Inferior parietal cortex (tissue), 1 donor: ENCODE results near the gene KLHL21.

Source experiments
- DNase-seq: peaks from one replicate; pipeline ENCODE4 v3.0.0-alpha.2; 2016; ENCODE audit errors: extremely low spot score

Gene KLHL21

DNA sequence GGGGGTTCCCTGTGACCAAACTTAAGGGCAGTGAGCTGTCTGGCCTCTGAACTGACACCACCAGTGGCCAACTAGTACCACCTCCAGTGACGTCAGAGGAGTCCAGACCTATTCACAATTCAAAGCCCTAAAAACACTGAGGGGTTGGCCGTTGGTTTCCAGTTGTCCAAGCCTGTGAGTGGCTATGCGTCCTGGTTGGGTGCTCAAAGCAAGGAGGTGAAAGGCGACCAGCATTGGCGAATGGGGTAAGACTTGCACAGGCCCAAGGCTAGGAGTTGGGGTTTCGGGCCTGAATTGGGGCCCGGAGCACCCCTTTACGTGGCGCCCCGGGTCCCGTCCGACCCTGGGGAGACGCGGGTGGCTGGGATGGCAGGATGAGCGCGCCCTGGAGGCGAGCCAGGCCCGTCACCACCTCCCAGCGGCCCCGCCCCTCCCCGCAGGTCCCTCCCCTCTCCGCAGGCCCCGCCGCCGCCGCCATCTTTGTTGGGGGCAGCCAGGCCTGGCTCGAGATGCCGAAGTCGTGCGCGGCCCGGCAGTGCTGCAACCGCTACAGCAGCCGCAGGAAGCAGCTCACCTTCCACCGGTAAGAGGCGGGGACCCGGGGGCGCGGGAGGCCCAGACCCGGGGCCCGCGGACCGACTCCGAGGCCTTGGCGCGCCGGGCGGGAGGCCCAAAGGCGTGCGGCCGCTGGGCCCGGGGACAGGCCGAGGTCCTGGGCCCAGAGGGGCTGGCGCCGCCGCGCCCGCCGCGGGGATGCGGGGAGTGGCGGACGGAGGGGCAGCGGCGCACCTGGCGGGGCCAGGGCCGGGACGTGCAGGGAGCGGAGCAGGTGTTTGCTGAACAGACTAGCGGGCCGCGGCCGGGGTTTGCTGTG is 22.3 kb upstream of the KLHL21 start, which contains the start of gene THAP3:
TSS of gene THAP3 (plus strand) at position 159 of the 874 bp plus-strand sequence. CDS start at position 510, 351 bp downstream.
- peak; percentile 80 for DNase-seq

DNA sequence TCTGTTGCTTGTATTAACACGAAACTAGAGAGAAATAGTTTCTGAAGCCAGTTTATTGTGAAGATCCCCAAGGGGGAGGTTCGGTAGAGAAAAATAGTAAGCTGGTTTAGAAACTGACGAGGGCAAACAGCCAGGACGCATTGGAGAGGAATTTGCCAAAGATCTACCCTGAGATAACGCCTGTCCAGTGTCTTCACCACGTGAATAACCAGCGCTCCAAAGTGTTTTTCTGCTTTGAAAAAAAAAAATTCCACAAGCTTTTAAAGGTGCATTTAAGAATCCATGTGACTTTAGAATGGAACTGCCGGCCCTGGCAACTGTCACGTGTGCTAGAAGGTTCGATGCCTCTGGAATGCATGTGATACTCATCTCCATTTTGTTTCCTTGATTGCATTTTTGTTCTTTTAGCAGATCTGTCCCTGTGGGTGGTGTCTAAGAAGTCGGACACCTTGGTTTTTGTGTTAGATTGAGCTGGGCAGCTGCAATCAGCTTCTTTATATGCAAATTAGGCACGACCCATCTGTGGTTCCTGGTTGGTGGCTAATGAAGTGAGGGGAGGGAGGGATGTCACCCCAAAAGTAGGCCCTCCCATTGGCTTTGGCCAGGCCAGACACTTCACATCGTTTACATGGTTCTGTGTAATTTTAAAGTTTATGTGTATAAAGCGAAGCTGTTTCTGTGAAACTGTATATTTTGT is 20.7 kb upstream of the KLHL21 start:
- DNase-seq, result no peak

DNA sequence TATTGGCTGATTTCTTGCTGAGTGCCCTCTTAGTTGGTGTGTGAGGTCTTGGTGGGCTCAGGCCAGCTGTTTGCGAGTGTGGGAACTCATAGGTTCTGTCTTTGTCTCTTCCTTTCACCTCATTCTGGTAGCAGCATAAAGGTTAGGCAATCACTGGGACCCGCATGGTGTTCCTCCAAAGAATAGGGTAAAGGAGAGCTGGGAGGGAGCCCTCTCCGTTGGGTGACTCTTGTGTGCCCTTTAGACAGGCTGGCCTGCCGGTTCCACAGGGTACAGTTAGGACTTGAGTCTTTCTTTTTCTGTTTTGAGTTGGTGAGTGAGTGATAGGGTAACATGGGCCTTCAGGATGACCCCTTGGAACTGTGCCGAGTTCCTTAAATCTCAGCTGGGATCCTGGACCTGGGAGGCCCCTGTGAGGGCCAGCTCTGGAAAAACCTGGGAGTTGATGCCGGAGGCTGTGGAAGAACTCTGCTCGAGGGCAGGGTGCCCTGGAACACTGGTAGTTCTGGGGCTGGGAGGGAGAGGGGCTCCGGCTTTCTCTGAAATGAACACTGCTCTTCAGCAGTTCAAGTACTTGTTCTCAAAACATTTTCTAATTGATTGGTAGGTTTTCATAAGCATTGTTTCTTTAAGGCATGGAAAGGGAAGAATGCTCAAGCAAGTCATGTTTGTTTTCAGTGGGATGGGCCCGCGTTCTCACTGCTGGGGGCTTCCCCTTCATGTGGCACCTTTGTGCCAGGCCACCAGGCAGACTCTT is 19.9 kb upstream of the KLHL21 start:
- no peak for DNase-seq

DNA sequence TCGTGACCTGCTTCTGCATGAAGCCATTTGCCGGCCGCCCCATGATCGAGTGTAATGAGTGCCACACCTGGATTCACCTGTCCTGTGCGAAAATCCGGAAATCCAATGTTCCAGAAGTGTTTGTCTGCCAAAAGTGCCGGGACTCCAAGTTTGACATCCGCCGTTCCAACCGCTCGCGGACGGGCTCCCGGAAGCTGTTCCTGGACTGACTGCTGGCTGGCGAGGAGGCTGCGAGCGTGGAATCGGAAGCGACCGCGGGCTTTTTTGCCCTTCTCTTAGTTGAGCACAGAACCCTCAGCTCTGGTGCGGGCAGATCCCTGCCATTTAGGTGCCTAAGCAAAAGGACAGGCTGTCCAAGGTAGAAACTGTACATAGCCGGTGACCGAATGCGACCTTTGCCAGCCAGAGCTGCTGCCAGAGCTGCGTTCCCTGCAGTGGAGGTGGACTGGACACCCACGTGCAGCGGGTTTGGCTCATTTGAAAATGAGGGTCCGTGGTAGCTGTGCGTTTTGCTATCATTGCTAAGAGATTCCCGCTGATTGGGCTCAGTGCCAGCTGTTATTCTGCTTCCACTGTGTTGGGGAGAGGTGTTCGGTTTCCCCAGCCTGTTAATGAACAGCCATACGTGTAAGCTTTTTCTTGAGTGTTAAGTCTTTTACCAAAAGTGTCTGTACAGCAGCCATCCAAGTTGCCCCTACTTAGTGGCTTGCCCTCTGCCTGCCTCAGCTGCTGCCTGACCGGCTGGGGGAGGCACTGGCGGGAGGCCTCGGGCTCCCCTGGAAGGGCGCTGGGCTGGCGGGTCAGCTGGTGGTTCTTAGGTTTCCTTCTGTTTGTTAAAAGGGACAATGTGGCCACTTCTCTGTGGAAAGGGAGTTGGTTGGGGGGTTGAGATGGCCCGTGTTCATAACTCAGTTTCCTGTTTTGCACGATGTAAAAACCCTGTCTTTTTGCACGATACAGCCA is 19.0 kb upstream of the KLHL21 start:
- no peak for DNase-seq

DNA sequence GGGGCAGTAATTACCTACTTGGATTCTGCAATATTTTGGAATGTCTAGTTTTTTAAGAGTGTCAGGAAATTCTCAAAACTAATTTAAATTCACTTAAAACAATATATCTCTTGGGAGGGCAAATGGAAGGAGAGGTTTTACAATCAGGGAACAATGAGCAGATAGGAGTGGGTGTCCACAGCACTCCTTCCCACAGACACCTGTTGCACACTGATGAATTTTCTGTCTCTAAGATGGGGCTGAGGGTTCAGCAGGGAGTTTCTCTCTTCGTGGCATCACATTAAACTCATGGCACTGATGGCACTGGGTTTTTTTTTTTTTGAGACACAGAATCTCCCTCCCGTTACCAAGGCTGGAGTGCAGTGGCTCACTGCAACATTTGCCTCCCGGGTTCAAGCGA is 16.4 kb upstream of the KLHL21 start:
- DNase-seq, result no peak

DNA sequence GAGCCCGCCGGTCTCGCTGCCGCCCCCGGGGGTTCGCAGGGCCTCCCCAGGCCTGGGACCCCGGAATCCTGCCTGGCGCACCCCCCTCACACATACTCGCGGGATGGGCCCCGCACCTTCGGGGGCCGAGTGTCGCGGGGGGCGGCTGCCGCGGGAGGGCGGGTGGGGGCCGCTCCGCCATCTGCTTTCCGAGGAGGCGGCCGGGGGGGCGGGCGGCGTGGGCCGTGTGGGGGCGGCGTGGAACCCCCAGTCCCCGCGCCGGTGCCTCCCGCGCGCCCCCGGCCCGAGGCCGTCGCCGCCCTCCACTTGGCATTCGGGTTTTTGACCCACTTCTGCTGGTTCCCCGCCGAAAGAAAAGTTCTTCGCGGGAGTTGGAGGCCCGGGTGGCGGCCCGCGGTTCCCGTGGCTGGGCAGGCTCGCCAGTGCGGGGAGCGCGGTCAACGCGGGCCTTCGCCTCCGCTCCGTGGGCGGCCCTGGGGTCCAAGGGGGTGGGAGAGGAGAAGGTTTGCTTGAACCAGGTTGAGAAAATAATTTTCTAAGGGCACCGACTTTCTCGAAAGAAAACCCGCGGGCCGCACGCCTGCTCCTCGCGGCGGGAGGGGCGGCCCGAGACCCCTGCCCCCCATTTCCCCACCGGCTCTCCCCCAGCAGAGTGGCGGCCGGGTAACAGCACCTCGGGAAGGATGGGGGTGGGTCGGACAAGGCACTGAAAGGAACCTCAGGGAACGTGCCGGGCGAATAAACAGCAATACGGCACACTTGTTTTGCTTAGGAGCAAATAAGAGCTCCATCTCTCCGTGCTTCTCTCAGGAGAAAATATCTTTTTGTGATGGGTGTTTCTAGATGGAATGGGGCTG is 12.5 kb upstream of the KLHL21 start:
- DNase-seq, result no peak

DNA sequence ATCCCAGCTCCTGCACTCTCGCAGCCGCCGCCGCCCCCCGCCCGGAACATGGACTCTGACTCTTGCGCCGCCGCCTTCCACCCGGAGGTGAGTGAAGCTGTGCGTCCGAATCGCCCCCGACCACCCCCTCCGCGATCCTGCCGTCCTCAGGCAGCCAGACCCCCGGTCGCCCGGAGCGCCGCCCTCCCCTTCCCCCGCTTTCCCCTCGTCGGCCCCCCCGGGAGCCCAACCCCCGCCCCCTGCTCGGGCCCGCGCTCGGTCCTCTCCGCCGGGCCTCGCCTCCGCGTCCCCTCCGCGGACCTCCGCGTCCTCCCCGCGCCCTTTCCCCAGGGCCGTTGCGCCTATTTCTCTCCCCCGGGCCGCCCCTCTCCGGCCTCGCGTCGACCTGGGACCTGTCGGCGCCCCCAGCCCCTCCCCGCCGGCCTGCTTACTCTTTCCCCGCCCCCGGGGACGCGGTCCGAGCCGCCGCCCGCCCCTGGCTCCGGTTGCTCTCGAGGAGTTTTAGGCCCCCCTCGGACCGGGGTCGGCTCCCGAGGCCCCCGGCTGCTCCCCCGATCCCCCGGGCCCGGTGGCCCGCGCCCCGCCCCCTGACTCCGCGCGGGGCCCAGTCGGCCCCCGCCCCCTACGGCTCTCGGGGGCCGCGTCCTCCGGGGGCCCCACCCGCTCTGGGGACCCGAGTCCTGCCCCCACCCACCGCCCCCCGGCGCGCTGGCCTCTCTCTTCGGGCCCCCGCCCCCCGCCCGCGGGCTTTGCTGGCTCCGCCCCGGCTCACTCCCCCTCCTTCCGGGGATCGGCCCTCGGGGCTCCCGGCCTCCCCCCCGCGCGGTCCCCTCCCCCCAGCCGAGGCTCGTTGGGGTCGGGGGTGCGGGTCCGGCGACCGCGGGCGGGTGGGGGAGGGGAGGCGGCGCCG is 11.6 kb upstream of the KLHL21 start:
- no peak for DNase-seq

DNA sequence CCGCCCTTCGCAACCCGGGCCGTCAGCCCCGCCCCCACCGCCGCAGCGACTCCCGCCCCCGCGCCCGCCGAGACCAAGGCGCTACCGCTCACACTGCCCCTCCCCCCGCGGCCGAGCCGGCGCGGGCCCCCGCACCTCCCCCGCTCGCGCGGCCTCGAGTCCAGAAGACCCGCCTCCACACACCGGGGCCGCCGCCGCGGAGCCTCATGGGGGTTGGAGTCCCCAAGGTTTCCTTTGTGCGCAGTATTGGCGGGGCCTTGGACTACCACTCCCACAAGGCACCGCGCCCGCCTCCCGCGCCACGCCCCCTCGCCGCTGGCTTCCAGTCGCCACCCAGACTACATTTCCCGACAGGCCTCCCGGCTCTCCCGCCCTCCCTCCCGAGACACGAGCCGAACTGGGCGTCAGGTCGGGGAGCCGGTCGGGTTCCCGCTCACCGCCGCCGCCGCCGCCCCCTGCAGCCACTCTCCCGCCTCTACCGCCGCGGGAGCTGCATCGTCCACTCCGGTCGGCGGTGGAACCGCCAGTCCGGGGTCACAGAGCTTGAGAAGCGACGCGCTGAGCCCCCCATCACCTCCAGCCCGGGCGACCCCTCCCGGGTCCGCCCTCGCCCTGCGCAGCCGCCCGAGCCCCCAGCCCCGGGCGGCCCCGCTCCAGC is 10.8 kb upstream of the KLHL21 start, which contains the start of gene PHF13:
TSS of gene PHF13 (plus strand) at position 371 of the 658 bp plus-strand sequence. CDS start 336 bp downstream, outside the sequence.
- DNase-seq, result peak; percentile 98

DNA sequence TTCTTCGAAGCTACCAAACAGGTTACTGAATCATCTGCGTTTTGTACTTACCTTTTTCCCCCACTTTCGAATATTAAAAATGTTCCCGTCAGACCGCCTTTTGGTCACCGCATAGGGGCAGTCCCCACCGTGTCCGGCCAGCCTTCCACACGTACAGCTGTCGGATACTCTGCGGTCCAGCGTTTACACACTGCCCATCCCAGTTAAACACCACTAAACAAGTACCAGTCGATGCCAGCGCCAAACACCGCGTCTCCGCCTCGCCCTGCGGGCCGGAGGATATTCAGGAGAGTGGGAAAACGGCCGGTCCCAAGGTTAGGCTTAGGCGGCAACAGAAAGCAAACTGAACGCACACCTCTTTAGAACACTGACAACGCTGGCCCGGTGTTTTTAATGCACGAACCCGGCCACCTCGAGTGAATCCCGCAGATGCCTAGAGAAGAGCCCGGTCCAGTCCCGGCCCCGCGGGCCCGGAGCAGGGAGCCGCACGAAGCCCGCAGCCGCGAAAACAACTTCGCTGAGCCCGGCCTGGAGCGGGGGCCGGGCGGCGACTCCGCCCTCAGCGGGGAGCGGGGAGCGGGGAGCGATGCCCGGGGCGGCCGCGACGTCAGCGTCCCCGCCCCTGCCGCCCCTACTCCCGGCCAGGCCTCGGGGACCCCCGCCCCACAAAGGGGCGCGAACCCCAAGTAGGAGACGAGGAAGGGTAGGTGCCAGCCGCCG is 10.1 kb upstream of the KLHL21 start:
- peak; percentile 64 for DNase-seq

DNA sequence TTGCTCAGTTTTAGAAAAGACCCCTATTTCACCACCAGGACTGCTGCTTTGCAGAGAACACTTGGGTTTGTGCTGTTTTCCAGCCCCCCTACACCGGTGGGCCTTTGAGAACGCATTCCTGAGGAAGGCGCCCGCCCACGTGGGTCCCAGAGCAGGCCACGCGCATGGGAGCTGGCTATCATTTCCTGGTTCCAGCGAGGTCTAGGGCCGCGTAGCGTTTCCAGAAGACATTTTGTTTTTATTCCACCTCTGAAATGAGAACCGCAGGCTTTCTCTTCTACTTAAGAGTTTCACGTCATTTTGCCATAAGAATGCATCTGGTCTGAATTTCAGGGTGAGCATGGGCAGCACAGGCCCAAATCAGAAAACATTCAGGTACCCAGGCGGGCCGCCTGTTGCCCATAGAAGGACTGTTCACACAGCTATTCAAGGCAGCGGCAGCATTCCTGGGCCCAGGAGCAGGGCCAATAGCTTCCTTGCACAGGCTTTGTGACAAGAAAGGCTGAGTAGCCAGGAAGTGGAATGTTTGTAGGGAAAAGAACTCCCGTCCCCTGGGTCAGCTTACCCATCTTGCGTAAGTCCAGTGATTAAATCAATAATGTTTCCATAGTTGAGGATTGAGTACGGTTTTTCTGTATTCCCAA is 1.4 kb upstream of the KLHL21 start:
- DNase-seq, result no peak

DNA sequence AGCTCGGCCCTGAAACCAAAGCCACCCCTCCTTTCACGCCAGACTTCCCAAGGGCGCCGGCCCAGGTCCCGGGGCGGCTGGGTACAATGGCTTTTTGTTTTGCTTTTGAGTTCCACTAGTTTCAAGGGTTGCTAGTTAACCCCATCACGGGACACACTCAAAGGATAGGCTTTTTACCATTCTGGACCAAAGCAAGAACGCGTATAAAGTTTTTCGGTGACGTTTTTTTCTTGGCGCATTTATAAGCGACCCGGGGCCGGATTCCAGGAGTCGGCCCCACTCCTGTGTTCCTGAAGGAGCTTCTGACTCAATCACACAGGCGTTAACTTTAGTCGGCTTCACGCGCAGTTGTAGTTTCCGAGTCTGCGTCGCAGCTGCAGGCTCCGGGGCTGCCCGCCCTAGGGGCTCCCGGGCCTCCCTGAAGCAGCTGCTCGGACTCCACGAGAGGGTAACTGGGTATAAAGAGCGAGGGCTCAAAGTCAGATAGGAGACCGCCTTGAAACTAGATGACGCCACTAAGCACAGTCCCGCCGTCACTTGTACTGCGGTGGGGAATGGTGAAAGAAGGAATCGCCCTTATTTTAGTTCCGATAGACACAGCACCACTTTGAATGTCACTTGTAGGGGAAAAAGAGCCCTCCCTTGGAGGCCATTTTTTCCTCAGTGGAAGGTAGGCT is 707 bp upstream of the KLHL21 start:
- DNase-seq, result peak; percentile 86

DNA sequence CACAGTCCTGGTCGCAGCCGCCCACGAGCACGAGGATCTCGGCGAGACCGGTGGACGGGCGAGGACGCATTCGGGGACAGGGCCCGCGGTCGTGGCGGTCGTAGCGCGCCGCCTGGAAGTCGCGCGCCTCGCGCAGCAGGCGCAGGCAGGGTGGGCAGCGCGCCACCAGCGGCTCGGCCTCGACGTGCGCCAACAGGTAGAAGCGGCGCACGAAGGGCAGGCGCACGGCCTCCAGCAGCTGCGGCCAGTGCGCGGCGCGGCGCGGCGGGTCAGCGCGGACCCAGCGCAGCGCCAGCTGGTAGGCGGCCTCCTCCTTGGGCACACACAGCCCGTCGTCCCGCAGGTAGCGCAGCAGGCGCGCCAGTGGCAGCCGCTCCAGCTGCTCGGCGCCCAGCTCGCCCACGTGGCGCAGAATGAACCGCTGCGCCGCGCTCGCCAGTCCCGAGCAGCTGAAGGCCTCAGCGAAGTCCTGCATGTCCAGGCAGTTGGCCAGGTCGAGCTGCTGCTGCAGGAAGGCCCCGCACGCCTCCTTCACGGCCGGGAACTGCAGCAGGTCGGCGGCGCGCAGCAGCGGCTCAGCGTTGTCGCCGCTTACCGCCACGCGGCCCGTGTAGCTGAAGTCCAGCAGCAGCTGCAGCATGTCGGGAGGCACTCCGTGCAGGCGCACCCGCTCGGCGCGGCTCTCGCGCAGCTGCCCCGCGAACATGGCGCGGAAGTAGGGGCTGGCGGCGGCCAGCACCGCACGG is 573 bp downstream of the KLHL21 start:
- DNase-seq, result no peak

DNA sequence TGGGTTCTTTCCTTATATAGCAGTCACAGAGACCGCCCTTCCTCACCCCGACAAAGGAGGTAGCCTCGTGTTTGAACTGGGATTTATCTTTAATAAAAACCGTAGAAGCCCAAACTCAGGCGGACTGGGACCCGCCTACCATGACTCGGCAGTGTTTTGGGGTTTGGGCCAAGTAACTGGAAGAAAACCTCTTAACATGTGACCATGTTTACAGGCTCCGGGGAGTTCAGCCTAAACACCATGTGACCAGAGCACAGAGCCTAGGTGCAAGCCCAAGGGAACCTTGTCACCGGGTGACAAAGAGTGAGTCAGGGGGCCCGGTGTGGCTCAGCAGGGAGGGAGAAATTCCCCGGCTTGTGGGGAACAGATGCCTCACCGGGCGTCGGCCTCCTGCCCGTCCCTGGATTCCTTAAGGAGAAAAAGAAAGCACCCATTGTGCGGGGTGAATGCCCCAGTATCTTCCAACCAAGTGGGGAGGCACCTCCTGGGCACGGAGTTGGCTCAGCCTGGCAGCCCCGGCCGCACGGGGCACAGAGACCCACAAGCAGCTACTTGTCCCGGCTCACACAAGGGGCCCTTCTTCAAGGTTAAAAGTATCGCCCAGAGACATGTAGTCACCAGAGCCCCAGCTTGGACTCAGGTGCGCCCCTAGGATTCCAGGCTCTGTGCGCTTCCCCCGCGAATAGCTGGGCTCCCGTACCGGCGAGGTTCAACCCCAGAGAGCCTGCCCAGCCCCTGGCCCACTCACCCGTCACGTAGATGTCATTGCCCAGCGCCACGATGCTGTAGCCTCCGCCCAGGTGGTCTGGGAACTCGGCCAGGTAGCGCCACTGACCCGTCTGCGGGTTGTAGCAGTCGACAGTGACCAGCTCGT is 1.4 kb downstream of the KLHL21 start:
- peak; percentile 88 for DNase-seq

DNA sequence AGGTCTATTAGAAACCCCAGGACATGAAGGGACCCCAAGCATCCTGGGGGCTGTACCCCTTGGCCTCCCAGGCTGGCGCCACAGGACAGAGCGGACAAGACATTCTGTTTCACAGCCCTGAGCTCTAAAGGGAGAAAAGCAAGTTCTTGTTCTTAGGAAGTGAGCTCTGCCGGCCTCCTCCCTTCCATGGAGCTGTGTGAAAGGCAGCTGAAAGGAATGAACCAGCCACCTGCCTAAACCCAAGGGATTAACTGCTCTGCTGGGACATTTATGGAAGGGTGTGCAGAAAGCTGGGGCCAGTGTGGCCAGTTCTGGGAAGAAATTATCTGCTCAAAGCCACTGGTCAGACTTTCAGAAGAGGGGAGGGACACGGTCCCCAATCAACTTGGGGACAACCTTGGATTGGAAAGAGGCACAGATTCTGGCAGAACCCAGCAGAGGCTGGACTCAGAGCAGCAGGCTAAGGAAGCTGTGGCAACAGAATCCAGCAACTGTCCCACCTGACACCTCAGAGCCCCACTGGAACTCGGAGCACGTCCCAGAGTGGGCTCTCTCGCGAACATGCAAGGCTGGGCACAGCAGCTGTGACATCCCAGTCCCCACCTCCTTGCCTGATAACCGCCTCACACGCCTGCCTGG is 2.1 kb downstream of the KLHL21 start:
- DNase-seq, result no peak
